CD4-positive, CD25-positive, alpha-beta regulatory T cell (primary cell): ENCODE measurements around the gene CCDC38. TPM values are rescaled to one million over a fixed set of nuclear protein-coding genes. Genes with fewer than 3 reads are reported as not detected.

ENCODE experiments used
- ATAC-seq, 2 donors: fragments of 150-1000 bp; cut with Tn5 transposase; one replicate each; pipeline ENCODE4 v1.10.0; 2021; ENCODE audit warnings: low read depth in 2 of 2, moderate number of reproducible peaks in 2 of 2, moderate library complexity in 1 of 2
- DNase-seq, 3 donors: peaks; one replicate each; pipeline versions ENCODE4 v3.0.0 to v3.0.0-alpha.2; 2012 to 2022; ENCODE audit warnings: mixed read lengths in 1 of 3
- H3K27ac ChIP-seq: one replicate; pipeline ENCODE4 v1.7.0; 2013; ENCODE audit warnings: mild to moderate bottlenecking, low read length; ENCODE audit not compliant: insufficient read depth, poor library complexity, severe bottlenecking
- H3K27me3 ChIP-seq: one replicate; pipeline ENCODE4 v1.7.0; 2013; ENCODE audit warnings: low read length; ENCODE audit not compliant: control insufficient read depth, insufficient read depth
- H3K36me3 ChIP-seq: one replicate; pipeline ENCODE4 v1.7.0; 2013; ENCODE audit warnings: mild to moderate bottlenecking, low read length, moderate library complexity; ENCODE audit not compliant: control insufficient read depth, insufficient read depth
- H3K4me1 ChIP-seq: 2 replicates; pipeline ENCODE4 v1.7.0; 2013; ENCODE audit warnings: mild to moderate bottlenecking, low read length; ENCODE audit not compliant: insufficient read depth, control insufficient read depth, poor library complexity, severe bottlenecking
- H3K4me3 ChIP-seq: one replicate; pipeline ENCODE4 v1.7.0; 2013; ENCODE audit warnings: low read depth, mild to moderate bottlenecking, low read length, moderate library complexity
- H3K9me3 ChIP-seq, 2 experiments: 1 replicate in 1 of 2; 2 replicates in 1 of 2; pipeline ENCODE4 v1.7.0; 2013; ENCODE audit warnings: low read length in 2 of 2, mild to moderate bottlenecking in 1 of 2, moderate library complexity in 1 of 2; ENCODE audit not compliant: control insufficient read depth in 2 of 2
- H3K27ac Mint-ChIP-seq, 3 donors: one replicate each; pipeline ENCODE4 v1.8.0; 2020 to 2022; ENCODE audit warnings: mild to moderate bottlenecking in 3 of 3, mixed read lengths in 3 of 3, moderate library complexity in 2 of 3
- H3K27me3 Mint-ChIP-seq: one replicate; pipeline ENCODE4 v1.8.0; 2022; ENCODE audit warnings: mild to moderate bottlenecking, mixed read lengths
- H3K36me3 Mint-ChIP-seq: one replicate; pipeline ENCODE4 v1.8.0; 2020; ENCODE audit warnings: mixed read lengths
- H3K4me1 Mint-ChIP-seq, 4 donors: one replicate each; pipeline ENCODE4 v1.8.0; 2020 to 2022; ENCODE audit warnings: mixed read lengths in 4 of 4, mild to moderate bottlenecking in 1 of 4
- H3K4me3 Mint-ChIP-seq, 4 donors: one replicate each; pipeline ENCODE4 v1.8.0; 2020 to 2022; ENCODE audit warnings: mild to moderate bottlenecking in 4 of 4, mixed read lengths in 4 of 4, moderate library complexity in 3 of 4
- H3K9me3 Mint-ChIP-seq, 7 donors: one replicate each; pipeline ENCODE4 v1.8.0; 2020 to 2022; ENCODE audit warnings: mixed read lengths in 7 of 7, mild to moderate bottlenecking in 3 of 7, moderate library complexity in 2 of 7
- polyA plus RNA-seq, 4 donors: library from polyadenylated mRNA; unstranded; fragments of 300-500 nt; fragmentation: Illumina TruSeq; gene quantifications; one replicate each; pipeline ENCODE4 v1.2.3, GENCODE V29; 2021
- total RNA-seq: library from RNA; stranded (reverse); gene quantifications from one replicate; pipeline ENCODE4 v1.2.3, GENCODE V29; 2022

CCDC38 gene
- total and polyA plus RNA-seq, 5 donors from 2014 or later: not detected

GRCh38 chr12:95956557-95957145, 14.2 kb upstream of the CCDC38 start:
- Mint-ChIP-seq H3K27ac (no peak overlapping the region), H3K36me3 (peaks cover 9% of the 10 kb centered on the region), H3K27me3 (peaks cover 12% of the 10 kb centered on the region)

GRCh38 chr12:95955549-95956159, 13.2 kb upstream of the CCDC38 start:
- H3K27me3 ChIP-seq: peaks cover 3% of the 10 kb centered on the region
- no peaks in the 10 kb centered on the region for H3K9me3 ChIP-seq
- no peak overlapping the region for H3K27ac ChIP-seq
- no peak overlapping the region for H3K4me3 ChIP-seq
- Mint-ChIP-seq H3K36me3 (peaks cover 6% of the 10 kb centered on the region), H3K4me1 (no peaks in the 10 kb centered on the region), H3K4me3 (no peak overlapping the region), H3K27ac (no peak overlapping the region), H3K27me3 (peaks cover 8% of the 10 kb centered on the region), H3K9me3 (peaks cover 0 to 3% (median 0%) of the 10 kb centered on the region in 7 donors)
- no peak for ATAC-seq
- no peaks in the 10 kb centered on the region for H3K36me3 ChIP-seq
- H3K4me1 ChIP-seq: no peaks in the 10 kb centered on the region
- DNase-seq: no peak

More at GRCh38 chr12:95956557-95957145, 14.2 kb upstream of the CCDC38 start:
- H3K36me3 ChIP-seq: no peaks in the 10 kb centered on the region
- H3K4me1 ChIP-seq: no peaks in the 10 kb centered on the region
- no peak overlapping the region for H3K4me3 ChIP-seq
- no peak overlapping the region for H3K4me3 Mint-ChIP-seq
- peaks cover 3% of the 10 kb centered on the region for H3K27me3 ChIP-seq
- no peaks in the 10 kb centered on the region for H3K9me3 Mint-ChIP-seq
- H3K4me1 Mint-ChIP-seq: no peaks in the 10 kb centered on the region
- ATAC-seq: no peak
- H3K27ac ChIP-seq: no peak overlapping the region
- no peaks in the 10 kb centered on the region for H3K9me3 ChIP-seq
- DNase-seq: no peak

DNA sequence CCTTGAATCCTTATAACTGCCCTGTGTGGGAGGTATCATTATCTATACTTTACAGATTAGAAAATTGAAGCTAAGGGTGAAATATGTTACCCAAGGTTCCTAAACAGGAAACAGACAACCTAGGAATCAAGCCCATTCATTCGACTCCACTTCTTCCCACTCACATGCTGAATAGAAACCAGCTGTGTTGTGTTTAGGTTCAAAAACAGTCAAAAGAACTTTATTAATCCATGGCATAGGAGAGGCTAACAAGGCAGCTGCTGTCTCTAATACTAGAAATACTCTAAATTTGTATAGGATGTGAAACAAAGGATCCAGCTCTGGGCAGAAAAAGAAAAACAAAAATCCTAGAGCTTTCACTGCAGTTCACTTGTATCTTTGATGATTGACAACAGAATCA, 10.6 kb upstream of the CCDC38 start:
- peaks cover 6% of the 10 kb centered on the region for H3K36me3 Mint-ChIP-seq
- H3K4me1 ChIP-seq: no peaks in the 10 kb centered on the region
- DNase-seq (no peak), ATAC-seq (no peak)
- peaks cover 3% of the 10 kb centered on the region for H3K27me3 ChIP-seq
- peaks cover 0 to 3% (median 0%) of the 10 kb centered on the region in 7 donors for H3K9me3 Mint-ChIP-seq
- H3K9me3 ChIP-seq: no peaks in the 10 kb centered on the region
- no peak overlapping the region for H3K4me3 Mint-ChIP-seq
- peaks cover 4% of the 10 kb centered on the region for H3K27me3 Mint-ChIP-seq
- H3K36me3 ChIP-seq: no peaks in the 10 kb centered on the region
- no peaks in the 10 kb centered on the region for H3K4me1 Mint-ChIP-seq
- H3K4me3 ChIP-seq: no peak overlapping the region
- H3K27ac ChIP-seq: no peak overlapping the region
- H3K27ac Mint-ChIP-seq: no peak overlapping the region

GRCh38 chr12:95951515-95951914, 9.1 kb upstream of the CCDC38 start:
- Mint-ChIP-seq H3K27ac (no peak overlapping the region), H3K4me3 (no peak overlapping the region), H3K27me3 (no peaks in the 10 kb centered on the region), H3K4me1 (no peaks in the 10 kb centered on the region), H3K36me3 (peaks cover 6% of the 10 kb centered on the region), H3K9me3 (peaks cover 0 to 3% (median 0%) of the 10 kb centered on the region in 7 donors)
- Histone ChIP-seq H3K27me3 (peaks cover 3% of the 10 kb centered on the region), H3K9me3 (no peaks in the 10 kb centered on the region), H3K4me3 (no peak overlapping the region), H3K27ac (no peak overlapping the region), H3K36me3 (no peaks in the 10 kb centered on the region), H3K4me1 (no peaks in the 10 kb centered on the region)
- no peak for DNase-seq
- no peak for ATAC-seq

- no peaks in the 10 kb centered on the region for H3K4me1 Mint-ChIP-seq
- no peak overlapping the region for H3K27ac Mint-ChIP-seq
- ATAC-seq: no peak
- Histone ChIP-seq H3K4me1 (no peaks in the 10 kb centered on the region), H3K4me3 (no peak overlapping the region), H3K27ac (no peak overlapping the region), H3K27me3 (peaks cover 3% of the 10 kb centered on the region), H3K36me3 (no peaks in the 10 kb centered on the region), H3K9me3 (no peaks in the 10 kb centered on the region)
- DNase-seq: no peak
- H3K4me3 Mint-ChIP-seq: no peak overlapping the region
- peaks cover 0 to 3% (median 0%) of the 10 kb centered on the region in 7 donors for H3K9me3 Mint-ChIP-seq
- no peaks in the 10 kb centered on the region for H3K27me3 Mint-ChIP-seq
- peaks cover 4% of the 10 kb centered on the region for H3K36me3 Mint-ChIP-seq
Observed at GRCh38 chr12:95949477-95950206, 7.2 kb upstream of the CCDC38 start.

- no peaks in the 10 kb centered on the region for H3K27me3 ChIP-seq
- DNase-seq (no peak), ATAC-seq (no peak)
- Mint-ChIP-seq H3K27me3 (no peaks in the 10 kb centered on the region), H3K4me3 (peak overlapping the region; percentile 85 to 93 (median 91)), H3K9me3 (no peaks in the 10 kb centered on the region), H3K36me3 (no peaks in the 10 kb centered on the region), H3K4me1 (peaks cover 0 to 15% (median 4%) of the 10 kb centered on the region in 4 donors), H3K27ac (peak overlapping the region in 1 of 3 donors; percentile 14)
- H3K4me3 ChIP-seq: peak overlapping the region; percentile 85
- H3K9me3 ChIP-seq: no peaks in the 10 kb centered on the region
- no peak overlapping the region for H3K27ac ChIP-seq
- peaks cover 12% of the 10 kb centered on the region for H3K4me1 ChIP-seq
- no peaks in the 10 kb centered on the region for H3K36me3 ChIP-seq
Observed at GRCh38 chr12:95944108-95944704, 1.8 kb upstream of the CCDC38 start.

DNA sequence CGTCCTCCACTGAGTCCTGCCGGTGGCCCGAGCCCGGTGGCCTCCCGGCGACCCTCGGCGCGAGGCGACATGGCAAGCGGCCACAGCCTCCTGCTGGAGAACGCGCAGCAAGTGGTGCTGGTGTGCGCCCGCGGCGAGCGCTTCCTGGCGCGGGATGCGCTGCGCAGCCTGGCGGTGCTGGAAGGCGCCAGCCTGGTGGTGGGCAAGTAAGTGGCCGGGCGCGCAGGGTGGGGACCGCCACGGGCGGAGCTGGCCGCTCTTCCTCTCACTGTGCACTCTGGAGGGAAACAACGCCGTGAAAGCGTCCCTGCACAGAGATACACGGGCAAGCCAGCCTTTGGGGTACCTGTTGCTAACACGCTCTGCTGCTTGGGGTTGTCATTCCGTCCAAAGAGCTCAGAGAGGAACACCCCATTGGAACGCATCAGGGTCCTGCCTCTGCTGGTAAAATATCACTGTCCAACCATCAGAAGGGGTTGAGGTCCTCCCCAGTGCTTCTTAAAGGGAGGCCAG, 972 bp upstream of the CCDC38 start, which contains the start of gene AMDHD1:
AMDHD1 (plus strand) TSS at position 2 of the 513 bp plus-strand sequence; CDS start at position 70, 68 bp downstream.
- Mint-ChIP-seq H3K9me3 (no peaks in the 10 kb centered on the region), H3K4me1 (peaks cover 0 to 15% (median 4%) of the 10 kb centered on the region in 4 donors), H3K27me3 (no peaks in the 10 kb centered on the region), H3K4me3 (peak within 1 kb of the TSS; percentile 90 to 93 (median 92)), H3K36me3 (no peaks in the 10 kb centered on the region), H3K27ac (peak within 1 kb of the TSS; percentile 88 to 96 (median 92))
- Histone ChIP-seq H3K27ac (peak within 1 kb of the TSS; percentile 72), H3K4me3 (peak within 1 kb of the TSS; percentile 90), H3K36me3 (no peaks in the 10 kb centered on the region), H3K27me3 (no peaks in the 10 kb centered on the region), H3K4me1 (peaks cover 12% of the 10 kb centered on the region), H3K9me3 (no peaks in the 10 kb centered on the region)
- peak; percentile 48 to 79 (median 59) for DNase-seq
- ATAC-seq: peak; percentile 59 to 76
